Islet of Langerhans (tissue), 1 donor: Measurements from ENCODE around the gene FOXO3.

ENCODE experiments used
- FAIRE-seq: peaks from one replicate; lab custom pipeline; 2011; peaks lifted over from hg19 to GRCh38; lab: Jason Lieb, UNC

FOXO3 gene

GRCh38 chr6:108686896-108687295 is 126.2 kb downstream of the FOXO3 start:
- no peak for FAIRE-seq

GRCh38 chr6:108687921-108688320 is 127.2 kb downstream of the FOXO3 start:
- no peak for FAIRE-seq

GRCh38 chr6:108689272-108690161 is 128.8 kb downstream of the FOXO3 start:
- no peak for FAIRE-seq

GRCh38 chr6:108690326-108691049 is 129.8 kb downstream of the FOXO3 start:
- no peak for FAIRE-seq

- no peak for FAIRE-seq
Measured at GRCh38 chr6:108693430-108694154, 132.9 kb downstream of the FOXO3 start.

- FAIRE-seq = no peak
Measured at GRCh38 chr6:108694816-108695215, 134.1 kb downstream of the FOXO3 start.

GRCh38 chr6:108697561-108698161 is 136.9 kb downstream of the FOXO3 start:
- no peak for FAIRE-seq

GRCh38 chr6:108698593-108699289 is 138.0 kb downstream of the FOXO3 start:
- FAIRE-seq = no peak

GRCh38 chr6:108699290-108700041 is 138.7 kb downstream of the FOXO3 start:
- FAIRE-seq = no peak

GRCh38 chr6:108702106-108702851 is 141.6 kb downstream of the FOXO3 start:
- FAIRE-seq = peak; percentile 36

GRCh38 chr6:108706649-108707048 is 145.9 kb downstream of the FOXO3 start:
- no peak for FAIRE-seq

GRCh38 chr6:108707328-108707976 is 146.7 kb downstream of the FOXO3 start:
- FAIRE-seq = no peak

- FAIRE-seq = no peak
Measured at GRCh38 chr6:108710030-108710429, 149.3 kb downstream of the FOXO3 start.

- FAIRE-seq = no peak
Measured at GRCh38 chr6:108710551-108710950, 149.8 kb downstream of the FOXO3 start.

GRCh38 chr6:108711071-108711470 is 150.4 kb downstream of the FOXO3 start:
- no peak for FAIRE-seq

GRCh38 chr6:108711826-108712225 is 151.1 kb downstream of the FOXO3 start:
- FAIRE-seq = no peak

- FAIRE-seq = no peak
Measured at GRCh38 chr6:108712946-108713345, 152.2 kb downstream of the FOXO3 start.

GRCh38 chr6:108714101-108714765 is 153.5 kb downstream of the FOXO3 start:
- no peak for FAIRE-seq

- no peak for FAIRE-seq
Measured at GRCh38 chr6:108714766-108715414, 154.2 kb downstream of the FOXO3 start.
